ENCODE results near the gene CNOT11. TPM values are rescaled to one million over a fixed set of nuclear protein-coding genes. Genes with fewer than 3 reads are reported as not detected.
A peak's percentile ranks its signal among the peaks of the same experiment; 100 is the strongest.

Gene CNOT11
- total and polyA plus RNA-seq, 2 of the 13 experiments (the other 11 are each of a cell fraction or from before 2014, with no cell fraction given): 114 to 209 TPM

- TF ChIP-seq ZNF142 (CRISPR knock-in tag; IDR thresholded peaks at IDR 0.05) (0 out of 2 replicates have a peak, but pooled peaks have one; percentile 47), POLR2A (IDR thresholded peaks at IDR 0.05; ENCODE audit: insufficient read depth in 1 of 2, low read depth in 2 of 2, low read length in 2 of 2) (peak in 1 of 2 experiments; percentile 22; a peak in 1 of 4 replicates), USF2 (IDR thresholded peaks at IDR 0.05; ENCODE audit: low read depth, low read length) (no peak), USF2 (CRISPR knock-in tag; IDR thresholded peaks at IDR 0.05; ENCODE audit: borderline replicate concordance) (no peak), TRAFD1 (CRISPR knock-in tag; IDR thresholded peaks at IDR 0.05; ENCODE audit: borderline replicate concordance) (0 out of 2 replicates have a peak, but pooled peaks have one; percentile 31)
These were observed 53.7 kb downstream of the CNOT11 start (continued) for GRCh38 chr2:101306410-101306809.

Measured in HepG2 (cell line).